GM23248 (cell line): ENCODE data around the gene CRYAA.

Experiments used
- EZH2 ChIP-seq: fragments of 200-600 bp; sonication (generic); IDR thresholded peaks from 2 replicates; pipeline ENCODE4 v1.6.1; 2018; ENCODE audit warnings: antibody characterized with exemption, mild to moderate bottlenecking; ENCODE audit not compliant: insufficient read depth, poor library complexity, severe bottlenecking
- EZH2phosphoT487 ChIP-seq: fragments of 200-600 bp; sonication (generic); IDR thresholded peaks from 2 replicates; pipeline ENCODE4 v1.6.1; 2018; ENCODE audit warnings: antibody characterized with exemption, moderate library complexity, mild to moderate bottlenecking, low read depth; ENCODE audit not compliant: insufficient read depth

GRCh38 chr21:43191521-43191920, 22.7 kb downstream of the CRYAA start:
- TF ChIP-seq EZH2phosphoT487 (no peak), EZH2 (no peak)
